Stimulated activated naive CD8-positive, alpha-beta T cell treated with anti-CD3 and anti-CD28 coated beads, Interleukin-15, Interleukin-2, amounts not matched to agents 100 ng/mL and 50 ng/mL, for 24 hours (primary cell): ENCODE results near the gene TMEM203.

Experiments used
- H3K27ac Mint-ChIP-seq: one replicate; pipeline ENCODE4 v1.8.0; 2021; ENCODE audit warnings: mild to moderate bottlenecking, mixed read lengths
- H3K27me3 Mint-ChIP-seq: one replicate; pipeline ENCODE4 v1.8.0; 2021; ENCODE audit warnings: mixed read lengths
- H3K36me3 Mint-ChIP-seq: one replicate; pipeline ENCODE4 v1.8.0; 2021; ENCODE audit warnings: low read depth, mixed read lengths
- H3K4me1 Mint-ChIP-seq: one replicate; pipeline ENCODE4 v1.8.0; 2021; ENCODE audit warnings: low read depth, mixed read lengths
- H3K4me3 Mint-ChIP-seq: one replicate; pipeline ENCODE4 v1.8.0; 2021; ENCODE audit warnings: mild to moderate bottlenecking, mixed read lengths
- H3K9me3 Mint-ChIP-seq: one replicate; pipeline ENCODE4 v1.8.0; 2021; ENCODE audit warnings: mixed read lengths

The TMEM203 gene

DNA sequence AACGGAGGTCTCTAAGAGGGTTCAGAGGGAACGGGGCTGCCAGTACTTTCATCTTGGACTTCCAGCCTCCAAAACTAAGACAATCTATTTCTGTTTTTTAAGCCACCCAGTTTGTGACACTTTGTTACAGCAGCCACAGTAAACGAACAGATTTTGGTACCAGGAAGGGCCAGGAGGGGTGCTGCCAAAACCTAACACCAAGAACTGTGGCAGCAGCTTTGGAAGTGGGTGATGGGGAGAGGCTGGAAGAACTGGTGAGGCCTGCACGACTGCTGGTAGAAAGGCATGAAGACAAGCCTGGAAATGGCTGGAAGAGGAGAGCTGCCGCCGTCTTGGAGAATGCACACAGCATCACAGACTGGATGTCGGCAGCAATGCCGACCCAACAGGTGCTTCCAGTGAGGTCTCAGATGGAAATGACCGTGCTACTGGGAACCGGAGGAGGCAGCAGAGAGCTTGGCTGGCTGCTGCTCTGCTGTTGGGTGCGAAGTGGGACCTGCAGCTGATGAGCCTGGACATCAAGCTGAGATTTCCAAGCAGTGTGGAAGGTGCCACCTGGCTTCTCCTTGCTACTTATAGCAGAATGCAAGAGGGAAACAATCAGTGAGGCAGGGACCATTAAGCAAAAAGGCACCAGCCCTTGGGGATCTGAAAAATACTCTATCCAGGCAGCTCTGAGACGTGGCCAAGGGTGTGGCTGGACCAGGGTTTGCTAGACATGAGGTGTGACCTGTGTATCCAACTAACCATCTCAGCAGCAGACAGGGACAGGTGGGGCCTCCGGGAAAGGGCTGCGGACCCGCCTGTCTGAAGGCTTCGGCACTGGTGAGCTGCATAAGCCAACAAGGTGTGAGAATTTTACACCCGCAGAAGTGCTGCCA, 28.9 kb downstream of the TMEM203 start:
- Mint-ChIP-seq H3K27ac (no peak overlapping the region), H3K27me3 (no peaks in the 10 kb centered on the region), H3K4me1 (no peaks in the 10 kb centered on the region), H3K36me3 (peaks cover 5% of the 10 kb centered on the region), H3K4me3 (no peak overlapping the region), H3K9me3 (no peaks in the 10 kb centered on the region)

DNA sequence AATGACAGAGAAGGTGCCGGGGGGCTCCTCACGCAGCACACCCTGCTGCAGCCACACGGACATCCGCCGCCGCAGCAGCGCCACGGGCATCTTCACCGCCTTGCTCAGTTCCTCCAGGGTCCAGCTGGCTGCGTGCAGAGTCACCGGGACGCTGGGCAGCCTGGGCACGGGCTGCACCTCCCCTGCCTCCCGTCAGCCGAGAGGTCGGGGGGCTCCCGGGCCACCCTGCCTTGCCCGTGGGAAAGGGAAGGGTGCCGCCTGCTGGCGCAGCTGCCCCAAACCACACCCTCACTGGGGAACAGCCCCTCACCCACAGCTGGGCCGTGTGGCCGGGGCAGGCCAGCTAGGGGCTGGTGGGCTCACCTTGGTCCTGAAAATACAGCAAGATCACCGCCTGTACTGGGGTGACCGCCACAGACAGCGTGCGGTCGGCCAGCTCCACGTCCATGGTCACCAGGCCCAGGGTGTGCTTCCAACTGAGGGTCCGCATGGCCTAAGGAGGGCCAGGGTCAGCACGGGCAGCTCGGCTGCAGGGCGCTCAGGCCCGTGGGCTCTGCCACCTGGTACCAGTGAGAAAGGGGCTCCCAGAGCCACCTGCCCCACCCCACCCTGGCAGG, 30.0 kb downstream of the TMEM203 start:
- H3K27me3 Mint-ChIP-seq: peaks cover 1% of the 10 kb centered on the region
- no peaks in the 10 kb centered on the region for H3K4me1 Mint-ChIP-seq
- H3K9me3 Mint-ChIP-seq: no peaks in the 10 kb centered on the region
- no peak overlapping the region for H3K4me3 Mint-ChIP-seq
- no peak overlapping the region for H3K27ac Mint-ChIP-seq
- H3K36me3 Mint-ChIP-seq: peaks cover 5% of the 10 kb centered on the region

DNA sequence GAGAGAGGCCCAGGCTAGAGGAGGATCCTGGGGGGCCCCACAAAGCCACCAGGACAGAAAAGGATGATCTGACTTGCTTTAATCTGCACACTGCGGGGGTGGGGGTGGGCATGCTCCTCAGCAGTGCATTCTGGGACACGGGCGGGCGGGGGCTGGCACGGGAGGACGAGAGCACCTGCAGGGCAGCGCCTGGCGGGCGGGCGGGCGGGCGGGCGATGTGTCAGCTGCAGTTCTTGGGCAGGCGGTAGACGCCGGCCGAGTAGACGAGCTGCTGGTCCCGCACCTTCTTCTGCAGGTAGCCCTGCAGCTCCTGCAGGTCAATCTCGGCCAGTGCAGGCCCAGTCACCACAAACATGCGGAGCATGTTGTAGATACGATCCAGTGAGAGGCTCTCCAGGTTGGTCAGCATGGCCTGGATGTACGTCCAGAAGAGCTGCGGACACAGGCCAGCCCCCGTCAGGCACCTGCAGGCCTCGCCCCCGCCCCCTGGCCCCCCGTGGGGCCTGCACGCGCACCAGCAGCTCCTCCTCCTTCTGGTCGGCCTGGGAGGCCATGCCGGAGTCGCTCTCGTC, 30.6 kb downstream of the TMEM203 start:
- H3K4me3 Mint-ChIP-seq: no peak overlapping the region
- H3K36me3 Mint-ChIP-seq: peaks cover 5% of the 10 kb centered on the region
- H3K4me1 Mint-ChIP-seq: no peaks in the 10 kb centered on the region
- no peak overlapping the region for H3K27ac Mint-ChIP-seq
- no peaks in the 10 kb centered on the region for H3K9me3 Mint-ChIP-seq
- peaks cover 5% of the 10 kb centered on the region for H3K27me3 Mint-ChIP-seq

DNA sequence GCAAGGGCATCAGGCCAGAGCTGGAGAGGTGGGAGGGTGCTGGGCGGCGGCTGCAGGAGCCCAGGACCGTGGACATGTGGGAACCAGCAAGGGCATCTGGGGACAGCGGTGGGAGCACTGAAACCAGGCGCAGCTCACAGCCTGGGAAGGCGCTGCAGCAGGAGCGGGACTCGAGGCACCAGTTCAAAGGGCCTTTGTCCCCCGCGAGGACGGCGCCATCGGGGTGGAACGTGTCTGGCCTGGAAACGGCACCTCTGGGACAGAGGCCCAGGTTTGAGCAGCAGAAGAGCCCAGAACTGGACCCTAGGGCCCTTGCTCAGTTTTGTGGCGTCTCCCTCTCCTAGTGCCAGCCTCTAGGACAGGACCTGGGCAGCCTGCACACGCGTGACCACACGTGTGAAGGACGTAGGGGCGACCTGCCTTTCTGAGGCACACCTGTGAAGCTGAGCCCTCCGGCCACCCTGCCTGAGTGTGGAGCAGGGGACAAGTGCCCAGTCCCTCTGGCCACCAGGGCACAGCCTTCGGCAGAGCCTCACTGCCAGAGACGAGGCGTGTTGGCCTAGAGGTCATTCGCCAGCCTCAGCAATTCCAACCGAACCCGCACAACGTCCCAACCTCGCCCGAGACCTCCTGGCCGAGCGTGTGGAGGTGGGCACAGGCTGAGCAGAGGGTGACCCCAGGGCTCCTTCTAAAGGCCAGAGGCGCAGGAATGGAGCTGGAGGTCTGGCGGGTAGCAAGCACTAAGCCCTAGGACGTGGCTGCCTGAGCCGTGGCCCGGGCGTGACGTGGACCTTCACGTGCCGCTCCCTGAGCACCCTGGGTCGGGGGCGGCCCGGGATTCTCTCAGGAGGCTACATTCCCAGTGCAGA, 31.4 kb downstream of the TMEM203 start:
- H3K4me1 Mint-ChIP-seq: peaks cover under 1% of the 10 kb centered on the region
- no peak overlapping the region for H3K4me3 Mint-ChIP-seq
- H3K27ac Mint-ChIP-seq: no peak overlapping the region
- H3K9me3 Mint-ChIP-seq: no peaks in the 10 kb centered on the region
- H3K27me3 Mint-ChIP-seq: peaks cover 6% of the 10 kb centered on the region
- peaks cover 5% of the 10 kb centered on the region for H3K36me3 Mint-ChIP-seq

DNA sequence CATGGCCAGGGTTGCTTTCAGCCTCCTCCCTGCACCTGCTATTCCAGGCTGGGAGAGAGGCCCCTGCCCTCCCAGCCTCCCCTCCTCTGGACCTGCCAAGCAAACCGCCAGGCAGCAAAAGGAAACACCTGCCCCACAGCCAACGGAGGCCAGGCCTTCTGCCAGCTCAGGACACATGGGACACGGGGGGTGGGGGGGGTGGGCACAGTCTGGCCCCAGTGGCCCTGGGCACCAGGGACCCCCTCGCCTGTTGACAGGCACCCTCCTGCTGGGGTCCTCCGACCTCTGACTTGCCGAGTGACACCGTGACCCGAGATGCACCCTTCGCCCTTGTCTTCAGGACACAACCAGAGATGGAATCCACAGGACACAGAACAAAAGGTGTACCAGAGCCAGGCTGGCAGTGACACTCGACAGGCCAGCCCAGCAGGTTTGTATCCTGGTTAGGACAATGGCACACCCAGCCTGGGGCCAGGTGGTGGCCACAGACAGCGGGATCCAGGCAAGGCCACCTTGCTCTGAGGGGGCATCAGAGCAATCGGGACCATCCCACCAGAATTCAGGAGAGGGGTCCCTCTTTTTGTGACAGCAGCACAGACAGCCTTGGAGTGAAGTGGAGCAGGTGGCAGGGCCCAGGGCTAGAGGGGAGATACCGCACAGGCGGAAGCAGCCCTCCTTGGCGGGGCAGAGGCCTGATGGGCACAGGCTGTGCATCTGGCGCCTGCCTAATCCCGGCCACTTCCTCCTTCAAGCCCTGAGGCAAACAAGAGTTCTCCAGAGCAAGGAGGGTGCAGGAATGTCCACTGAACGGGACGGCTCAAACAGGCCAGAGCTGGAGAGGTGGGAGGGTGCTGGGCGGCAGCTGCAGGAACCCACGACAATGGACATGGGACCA, 32.3 kb downstream of the TMEM203 start:
- H3K36me3 Mint-ChIP-seq: peaks cover 5% of the 10 kb centered on the region
- H3K27me3 Mint-ChIP-seq: peaks cover 9% of the 10 kb centered on the region
- no peaks in the 10 kb centered on the region for H3K9me3 Mint-ChIP-seq
- H3K27ac Mint-ChIP-seq: no peak overlapping the region
- peaks cover 4% of the 10 kb centered on the region for H3K4me1 Mint-ChIP-seq
- no peak overlapping the region for H3K4me3 Mint-ChIP-seq

DNA sequence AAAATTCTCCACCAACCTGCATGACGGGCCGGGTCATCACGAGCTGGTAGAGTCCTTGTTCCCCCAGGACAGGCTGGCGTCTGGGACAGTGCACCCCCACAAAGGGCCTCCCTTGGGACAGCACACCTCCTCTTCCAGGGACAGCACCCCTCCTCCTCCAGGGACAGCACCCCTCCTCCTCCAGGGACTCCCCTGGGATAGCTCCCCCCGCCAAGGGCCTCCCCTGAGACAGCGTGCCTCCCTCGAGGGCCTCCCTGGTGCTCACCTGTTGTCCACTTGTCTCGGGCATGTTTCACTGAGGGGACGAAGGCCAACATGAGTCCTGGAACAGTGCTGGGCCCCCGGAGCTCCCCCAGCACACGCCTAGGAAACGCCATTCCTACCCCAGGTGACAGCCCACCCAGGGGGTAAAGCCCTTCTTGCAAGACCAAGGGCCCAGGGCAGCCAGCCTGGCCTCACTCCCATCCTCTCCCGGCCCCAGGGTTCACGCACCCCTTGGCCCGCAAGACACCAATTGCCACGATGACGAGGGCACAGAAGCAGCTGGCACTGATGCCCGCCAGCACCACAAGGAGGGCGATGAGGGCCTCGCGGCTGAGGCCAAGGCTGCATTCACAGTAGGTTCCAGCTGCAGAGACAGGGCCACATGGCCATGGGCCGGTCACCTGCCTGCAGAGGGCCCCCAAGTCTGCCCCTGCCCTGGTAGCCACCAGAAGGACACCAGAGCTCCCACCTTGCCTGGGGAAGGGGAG, 34.1 kb downstream of the TMEM203 start:
- Mint-ChIP-seq H3K36me3 (no peaks in the 10 kb centered on the region), H3K4me1 (peaks cover 4% of the 10 kb centered on the region), H3K27me3 (peaks cover 14% of the 10 kb centered on the region), H3K27ac (no peak overlapping the region), H3K4me3 (no peak overlapping the region), H3K9me3 (no peaks in the 10 kb centered on the region)

DNA sequence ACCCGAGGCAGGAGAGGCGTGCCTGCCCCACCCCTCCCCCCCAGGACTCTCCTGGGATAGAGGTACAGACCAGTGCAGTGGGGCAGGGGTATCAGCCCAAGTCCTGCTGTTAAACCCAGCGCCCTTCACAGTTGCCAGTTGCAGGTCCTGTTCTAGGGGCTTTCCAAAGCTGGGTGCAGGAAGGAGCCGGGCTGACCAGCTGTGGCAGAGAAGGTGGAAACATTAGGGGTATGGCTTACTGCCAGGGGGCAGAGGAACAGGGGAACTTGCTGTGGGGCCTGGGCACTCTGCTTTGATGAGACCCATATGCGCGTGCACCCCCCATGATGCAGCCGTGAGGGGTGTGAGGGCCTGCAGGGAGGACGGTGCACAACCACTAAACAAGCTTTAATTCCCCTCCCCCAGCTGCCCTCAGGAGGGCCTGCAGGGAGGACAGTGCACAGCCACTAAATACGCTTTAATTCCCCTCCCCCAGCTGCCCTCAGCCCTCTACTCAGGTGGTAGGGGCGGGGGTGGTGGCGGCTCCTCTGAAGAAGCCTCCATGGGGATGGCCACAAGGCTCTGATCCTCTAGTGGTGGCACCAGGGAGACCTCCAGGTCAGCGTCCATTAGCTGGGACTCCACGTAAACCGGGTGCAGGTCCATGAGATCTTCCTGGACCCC, 34.8 kb downstream of the TMEM203 start:
- Mint-ChIP-seq H3K9me3 (no peaks in the 10 kb centered on the region), H3K27me3 (peaks cover 15% of the 10 kb centered on the region), H3K27ac (no peak overlapping the region), H3K4me1 (peaks cover 4% of the 10 kb centered on the region), H3K4me3 (no peak overlapping the region), H3K36me3 (no peaks in the 10 kb centered on the region)

DNA sequence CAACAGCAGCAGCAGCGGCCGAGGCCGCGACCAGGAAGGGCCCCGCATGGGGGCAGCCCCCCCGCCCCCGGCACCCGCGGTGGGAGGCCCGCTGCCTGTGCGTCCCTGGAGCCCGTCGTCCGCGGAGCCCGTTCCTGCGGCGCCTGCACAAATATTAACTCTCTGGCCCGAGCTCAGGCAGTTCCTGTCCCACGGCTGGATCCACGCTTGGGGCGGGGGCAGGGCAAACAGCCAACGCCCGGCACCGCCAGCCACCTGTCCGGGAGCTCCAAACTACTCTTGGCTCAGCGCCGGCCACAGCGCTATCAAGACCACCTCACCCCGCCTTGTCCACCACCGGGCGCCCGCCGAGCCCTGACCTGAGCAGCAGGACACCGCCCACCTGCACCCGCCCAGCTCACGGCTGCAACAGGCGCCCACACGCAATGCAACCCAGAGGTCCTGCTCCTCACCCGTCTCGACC, 35.5 kb downstream of the TMEM203 start, which contains the start of gene LRRC26:
TSS of gene LRRC26 (minus strand) at position 156 of the 463 bp plus-strand sequence. CDS start at position 48, 108 bp downstream.
- no peaks in the 10 kb centered on the region for H3K9me3 Mint-ChIP-seq
- peaks cover 15% of the 10 kb centered on the region for H3K27me3 Mint-ChIP-seq
- H3K4me3 Mint-ChIP-seq: no peak within 1 kb of the TSS
- H3K27ac Mint-ChIP-seq: no peak within 1 kb of the TSS
- peaks cover 4% of the 10 kb centered on the region for H3K4me1 Mint-ChIP-seq
- no peaks in the 10 kb centered on the region for H3K36me3 Mint-ChIP-seq

DNA sequence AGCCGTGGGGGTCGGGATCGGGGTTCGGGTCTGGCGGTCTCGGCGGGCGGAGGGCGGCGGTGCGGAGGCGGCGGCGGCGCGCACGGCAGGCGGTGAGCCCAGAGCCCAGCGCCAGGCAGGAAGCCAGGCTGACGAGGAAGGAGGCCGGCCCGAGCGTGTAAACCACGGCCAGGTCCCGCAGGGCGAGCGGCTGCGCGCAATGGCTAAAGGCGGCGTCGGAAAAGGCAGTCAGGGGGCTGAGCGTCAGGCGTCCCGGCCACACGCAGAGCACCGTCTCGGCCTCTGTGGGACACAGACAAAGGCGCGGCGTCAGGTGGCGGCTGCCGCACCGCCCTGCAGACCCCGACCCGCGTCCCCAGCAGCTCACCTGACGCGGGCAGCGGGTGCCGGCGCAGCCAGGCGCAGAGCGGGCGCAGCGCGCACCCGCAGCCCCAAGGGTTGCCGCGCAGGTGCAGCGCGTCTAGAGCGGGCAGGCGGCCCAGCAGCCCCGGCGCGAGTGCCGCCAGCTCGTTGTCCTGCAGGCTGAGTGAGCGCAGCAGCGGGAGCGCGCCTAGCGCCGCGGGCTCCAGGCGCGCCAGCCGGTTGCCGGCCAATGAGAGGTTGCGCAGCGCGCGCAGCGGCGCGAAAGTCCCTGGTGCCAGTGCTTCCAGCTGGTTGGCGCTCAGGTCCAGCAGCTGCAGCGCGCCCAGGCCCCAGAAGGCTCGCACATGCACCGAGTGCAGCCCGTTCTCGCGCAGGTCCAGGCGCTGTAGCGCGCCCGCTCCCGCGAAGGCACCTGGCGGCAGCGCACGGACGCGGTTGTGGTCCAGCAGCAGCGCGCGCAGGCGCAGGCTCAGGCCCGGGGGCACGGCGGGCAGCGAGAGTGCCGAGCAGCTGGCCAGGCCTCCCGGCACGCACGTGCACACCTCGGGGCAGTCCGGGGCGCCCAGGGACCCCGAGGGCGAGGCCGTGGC, 36.3 kb downstream of the TMEM203 start:
- Mint-ChIP-seq H3K27me3 (peaks cover 15% of the 10 kb centered on the region), H3K4me3 (no peak overlapping the region), H3K9me3 (no peaks in the 10 kb centered on the region), H3K4me1 (peaks cover 4% of the 10 kb centered on the region), H3K27ac (no peak overlapping the region), H3K36me3 (no peaks in the 10 kb centered on the region)

DNA sequence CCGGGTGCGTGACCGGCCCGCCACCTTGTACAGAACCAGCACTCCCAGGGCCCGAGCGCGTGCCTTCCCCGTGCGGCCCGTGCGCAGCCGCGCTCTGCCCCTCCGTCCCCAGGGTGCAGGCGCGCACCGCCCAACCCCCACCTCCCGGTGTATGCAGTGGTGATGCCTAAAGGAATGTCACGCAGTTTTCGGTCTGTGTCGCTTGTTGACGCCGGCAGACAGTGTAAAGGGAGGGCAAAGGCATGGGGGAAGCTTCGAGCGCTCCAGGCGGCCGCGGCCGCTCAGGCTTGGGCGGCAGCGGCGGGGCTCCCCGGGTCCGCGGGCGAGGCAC, 36.9 kb downstream of the TMEM203 start:
- Mint-ChIP-seq H3K36me3 (no peaks in the 10 kb centered on the region), H3K27me3 (peaks cover 16% of the 10 kb centered on the region), H3K4me1 (peaks cover 4% of the 10 kb centered on the region), H3K9me3 (no peaks in the 10 kb centered on the region), H3K27ac (no peak overlapping the region), H3K4me3 (peak overlapping the region; percentile 17)

DNA sequence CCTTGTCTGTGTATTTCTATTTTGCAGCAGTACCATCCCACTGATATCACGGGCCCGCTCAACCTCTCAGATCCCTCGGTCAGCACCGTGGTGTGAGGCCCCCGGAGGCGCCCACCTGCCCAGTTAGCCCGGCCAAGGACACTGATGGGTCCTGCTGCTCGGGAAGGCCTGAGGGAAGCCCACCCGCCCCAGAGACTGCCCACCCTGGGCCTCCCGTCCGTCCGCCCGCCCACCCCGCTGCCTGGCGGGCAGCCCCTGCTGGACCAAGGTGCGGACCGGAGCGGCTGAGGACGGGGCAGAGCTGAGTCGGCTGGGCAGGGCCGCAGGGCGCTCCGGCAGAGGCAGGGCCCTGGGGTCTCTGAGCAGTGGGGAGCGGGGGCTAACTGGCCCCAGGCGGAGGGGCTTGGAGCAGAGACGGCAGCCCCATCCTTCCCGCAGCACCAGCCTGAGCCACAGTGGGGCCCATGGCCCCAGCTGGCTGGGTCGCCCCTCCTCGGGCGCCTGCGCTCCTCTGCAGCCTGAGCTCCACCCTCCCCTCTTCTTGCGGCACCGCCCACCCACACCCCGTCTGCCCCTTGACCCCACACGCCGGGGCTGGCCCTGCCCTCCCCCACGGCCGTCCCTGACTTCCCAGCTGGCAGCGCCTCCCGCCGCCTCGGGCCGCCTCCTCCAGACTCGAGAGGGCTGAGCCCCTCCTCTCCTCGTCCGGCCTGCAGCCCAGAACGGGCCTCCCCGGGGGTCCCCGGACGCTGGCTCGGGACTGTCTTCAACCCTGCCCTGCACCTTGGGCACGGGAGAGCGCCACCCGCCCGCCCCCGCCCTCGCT, 37.5 kb downstream of the TMEM203 start:
- Mint-ChIP-seq H3K4me1 (peaks cover 4% of the 10 kb centered on the region), H3K4me3 (no peak overlapping the region), H3K36me3 (no peaks in the 10 kb centered on the region), H3K27ac (no peak overlapping the region), H3K27me3 (peaks cover 21% of the 10 kb centered on the region), H3K9me3 (no peaks in the 10 kb centered on the region)
